HK-2 (cell line): ENCODE results near the gene AKAP1.

Experiments
- DNase-seq: peaks from one replicate; pipeline ENCODE4 v3.0.0-alpha.2; 2018; ENCODE audit not compliant: unreplicated experiment

The AKAP1 gene

GRCh38 chr17:57106107-57106835 lies 21.2 kb downstream of the AKAP1 start:
- no peak for DNase-seq

GRCh38 chr17:57106836-57107497 lies 21.9 kb downstream of the AKAP1 start:
- no peak for DNase-seq

GRCh38 chr17:57107498-57108101 lies 22.6 kb downstream of the AKAP1 start:
- peak; percentile 54 for DNase-seq

- DNase-seq, result no peak
Observed at GRCh38 chr17:57108671-57109392, 23.8 kb downstream of the AKAP1 start.

GRCh38 chr17:57109393-57110151 lies 24.5 kb downstream of the AKAP1 start:
- DNase-seq, result no peak

GRCh38 chr17:57110152-57110542 lies 25.1 kb downstream of the AKAP1 start:
- DNase-seq, result no peak

- no peak for DNase-seq
Observed at GRCh38 chr17:57110579-57111325, 25.7 kb downstream of the AKAP1 start.

GRCh38 chr17:57111386-57111785 lies 26.3 kb downstream of the AKAP1 start:
- no peak for DNase-seq

GRCh38 chr17:57113011-57113410 lies 28.0 kb downstream of the AKAP1 start:
- DNase-seq, result no peak

GRCh38 chr17:57113656-57114055 lies 28.6 kb downstream of the AKAP1 start:
- no peak for DNase-seq

- peak; percentile 38 for DNase-seq
Observed at GRCh38 chr17:57114085-57114673, 29.1 kb downstream of the AKAP1 start.

GRCh38 chr17:57115377-57115776 lies 30.3 kb downstream of the AKAP1 start:
- no peak for DNase-seq

- no peak for DNase-seq
Observed at GRCh38 chr17:57115916-57116315, 30.9 kb downstream of the AKAP1 start.

GRCh38 chr17:57117798-57118197 lies 32.8 kb downstream of the AKAP1 start:
- no peak for DNase-seq

- no peak for DNase-seq
Observed at GRCh38 chr17:57120814-57121213, 35.8 kb downstream of the AKAP1 start.

GRCh38 chr17:57121308-57122042 lies 36.4 kb downstream of the AKAP1 start:
- DNase-seq, result peak; percentile 27

GRCh38 chr17:57124053-57124452 lies 39.0 kb downstream of the AKAP1 start:
- DNase-seq, result no peak

GRCh38 chr17:57125406-57125805 lies 40.4 kb downstream of the AKAP1 start:
- DNase-seq, result no peak

GRCh38 chr17:57125866-57126265 lies 40.8 kb downstream of the AKAP1 start:
- no peak for DNase-seq
